HCT116 (cell line): Measurements from ENCODE around the gene KRT77. TPM values are rescaled to one million over a fixed set of nuclear protein-coding genes. Genes with fewer than 3 reads are reported as not detected.

Source experiments
- ATAC-seq: fragments of 200-7000 bp; cut with Tn5 transposase; 2 replicates; pipeline ENCODE4 v1.9.1; 2020; ENCODE audit warnings: mild to moderate bottlenecking, moderate library complexity
- BruUV-seq: library from RNA; stranded (reverse); fragments of 400-500 nt; replicated peaks from 2 replicates; lab custom pipeline; 2021; lab: Mats Ljungman, UMichigan
- CTCF ChIA-PET: fragments of 300-600 bp; sonication (Branson Sonifier 250); formaldehyde crosslinking; loops from one replicate; lab custom pipeline; 2021; ENCODE audit warnings: antibody characterized with exemption; lab: Charles Lee
- POLR2A ChIA-PET: fragments of 300-600, 350-600 bp; sonication (Branson Sonifier 250); formaldehyde crosslinking; loops from one replicate; lab custom pipeline; 2021; ENCODE audit warnings: antibody characterized with exemption; lab: Charles Lee
- RAD21 ChIA-PET, 2 experiments: fragments of 300-600 bp; sonication (Branson Sonifier 250); formaldehyde crosslinking; loops; one replicate each; lab custom pipeline; 2023; ENCODE audit warnings: low total read pairs in 2 of 2; ENCODE audit not compliant: uncharacterized antibody in 2 of 2, unreplicated experiment in 2 of 2, low non-redundant PET in 1 of 2; lab: Charles Lee
- DNase-seq: peaks from one replicate; pipeline ENCODE4 v3.0.0-alpha.2; 2010; ENCODE audit warnings: low read depth, low spot score
- H2AFZ ChIP-seq: fragments of 200-600 bp; shearing (Covaris generic), sonication (generic); 2 replicates; pipeline ENCODE4 v1.6.1; 2017; ENCODE audit warnings: low read depth, mixed run types, mixed read lengths, antibody characterized with exemption, low read length; ENCODE audit not compliant: poor library complexity, severe bottlenecking
- H3K27ac ChIP-seq: 2 replicates; pipeline ENCODE4 v1.5.1; 2012; ENCODE audit warnings: low read depth, low read length
- H3K27me3 ChIP-seq: fragments of 200-600 bp; sonication (generic); 2 replicates; pipeline ENCODE4 v1.6.1; 2016; ENCODE audit warnings: mixed run types, low read length, mixed read lengths; ENCODE audit not compliant: insufficient read depth
- H3K36me3 ChIP-seq, 2 experiments: fragments of 200-500 bp in 1 of 2; fragments of 200-600 bp in 1 of 2; sonication (Bioruptor generic) in 1 of 2; sonication (generic) in 1 of 2; 2 replicates each; pipeline versions ENCODE4 v1.5.1 to v1.6.1; 2014 to 2016; ENCODE audit warnings: low read length in 2 of 2, inconsistent platforms in 1 of 2, mixed read lengths in 1 of 2, mixed run types in 1 of 2; ENCODE audit not compliant: insufficient read depth in 2 of 2, control insufficient read depth in 1 of 2
- H3K4me1 ChIP-seq, 2 experiments: fragments of 200-600 bp in 1 of 2; sonication (generic) in 1 of 2; 2 replicates each; pipeline versions ENCODE4 v1.5.1 to v1.6.1; 2012 to 2017; ENCODE audit warnings: low read length in 2 of 2, inconsistent platforms in 1 of 2, mild to moderate bottlenecking in 1 of 2, mixed read lengths in 1 of 2, mixed run types in 1 of 2, moderate library complexity in 1 of 2; ENCODE audit not compliant: insufficient read depth in 2 of 2, control insufficient read depth in 1 of 2
- H3K4me2 ChIP-seq: fragments of 200-600 bp; sonication (generic); 2 replicates; pipeline ENCODE4 v1.6.1; 2017; ENCODE audit warnings: mixed run types, low read length, mixed read lengths
- H3K4me3 ChIP-seq, 2 experiments: fragments of 200-600 bp in 1 of 2; sonication (generic) in 1 of 2; replicated peaks in 1 of 2; 2 replicates each; pipeline ENCODE4 v1.5.1; 2011 to 2016; ENCODE audit warnings: low read length in 2 of 2, control low read depth in 1 of 2, low read depth in 1 of 2, mild to moderate bottlenecking in 1 of 2, mixed read lengths in 1 of 2, mixed run types in 1 of 2
- H3K79me2 ChIP-seq: fragments of 200-600 bp; sonication (generic); 2 replicates; pipeline ENCODE4 v1.6.1; 2017; ENCODE audit warnings: mild to moderate bottlenecking, mixed run types, low read length, moderate library complexity, mixed read lengths; ENCODE audit not compliant: insufficient read depth
- H3K9ac ChIP-seq: fragments of 200-600 bp; sonication (generic); 2 replicates; pipeline ENCODE4 v1.6.1; 2016; ENCODE audit warnings: low read length, mixed read lengths
- H3K9me2 ChIP-seq: fragments of 200-600 bp; sonication (generic), shearing (Covaris generic); 2 replicates; pipeline ENCODE4 v1.6.1; 2017; ENCODE audit warnings: mixed run types, mild to moderate bottlenecking, moderate library complexity; ENCODE audit not compliant: insufficient read depth
- H3K9me3 ChIP-seq, 2 experiments: fragments of 200-500 bp in 1 of 2; fragments of 200-600 bp in 1 of 2; sonication (Bioruptor generic) in 1 of 2; sonication (generic) in 1 of 2; 2 replicates each; pipeline ENCODE4 v1.6.1; 2014 to 2017; ENCODE audit warnings: low read length in 2 of 2, mixed read lengths in 2 of 2, inconsistent platforms in 1 of 2, low read depth in 1 of 2, mild to moderate bottlenecking in 1 of 2, mixed run types in 1 of 2, moderate library complexity in 1 of 2; ENCODE audit not compliant: control insufficient read depth in 1 of 2, insufficient read depth in 1 of 2
- H4K20me1 ChIP-seq: fragments of 200-600 bp; sonication (generic), shearing (Covaris generic); 2 replicates; pipeline ENCODE4 v1.6.1; 2017; ENCODE audit warnings: mixed run types, mild to moderate bottlenecking, moderate library complexity; ENCODE audit not compliant: insufficient read depth
- CBX3 ChIP-seq: IDR thresholded peaks from 2 replicates; pipeline ENCODE4 v1.6.1; 2012; ENCODE audit warnings: low read depth
- CTCF ChIP-seq, 3 experiments: fragments of 200-600 bp in 1 of 3; sonication (generic) in 1 of 3; IDR thresholded peaks in 2 of 3; conservative IDR thresholded peaks in 1 of 3; 2 replicates each; pipeline ENCODE4 v1.5.1; 2012 to 2017; ENCODE audit warnings: low read depth in 2 of 3, low read length in 2 of 3, antibody characterized with exemption in 1 of 3, borderline replicate concordance in 1 of 3, control low read depth in 1 of 3, mild to moderate bottlenecking in 1 of 3, mixed read lengths in 1 of 3, mixed run types in 1 of 3, moderate library complexity in 1 of 3; ENCODE audit not compliant: insufficient read depth in 1 of 3
- EGR1 ChIP-seq: IDR thresholded peaks from 2 replicates; pipeline ENCODE4 v1.6.1; 2012; ENCODE audit warnings: low read depth
- EZH2 ChIP-seq: fragments of 200-600 bp; sonication (generic); IDR thresholded peaks from 2 replicates; pipeline ENCODE4 v1.6.1; 2017; ENCODE audit warnings: antibody characterized with exemption, mixed run types
- EZH2phosphoT487 ChIP-seq: fragments of 200-600 bp; IDR thresholded peaks from 2 replicates; pipeline ENCODE4 v1.6.1; 2018; ENCODE audit warnings: antibody characterized with exemption, borderline replicate concordance
- FOSL1 ChIP-seq: IDR thresholded peaks from 2 replicates; pipeline ENCODE4 v1.6.1; 2012; ENCODE audit warnings: low read depth
- POLR2A ChIP-seq: IDR thresholded peaks from 2 replicates; pipeline ENCODE4 v1.7.0; 2011; ENCODE audit warnings: borderline replicate concordance; ENCODE audit not compliant: insufficient read depth, insufficient read length; ENCODE audit errors: extremely low read depth
- POLR2AphosphoS5 ChIP-seq: IDR thresholded peaks from 2 replicates; pipeline ENCODE4 v1.6.1; 2011; ENCODE audit warnings: mild to moderate bottlenecking, low read depth, low read length, moderate library complexity
- RAD21 ChIP-seq: IDR thresholded peaks from 2 replicates; pipeline ENCODE4 v1.6.1; 2012; ENCODE audit warnings: low read depth, mild to moderate bottlenecking
- SIN3A ChIP-seq: IDR thresholded peaks from 2 replicates; pipeline ENCODE4 v1.6.1; 2012; ENCODE audit warnings: low read depth
- YY1 ChIP-seq: IDR thresholded peaks from 2 replicates; pipeline ENCODE4 v1.6.1; 2011; ENCODE audit warnings: low read length, low read depth, moderate library complexity, mild to moderate bottlenecking; ENCODE audit not compliant: insufficient replicate concordance; ENCODE audit errors: extremely low read depth
- ZFX ChIP-seq: fragments of 450-650 bp; IDR thresholded peaks from 2 replicates; pipeline ENCODE4 v1.6.1; 2017
- ZNF274 ChIP-seq: fragments of 200-500 bp; sonication (Bioruptor generic); IDR thresholded peaks from 2 replicates; pipeline ENCODE4 v1.6.1; 2014; ENCODE audit warnings: mild to moderate bottlenecking, low read depth, low read length, inconsistent platforms
- intact Hi-C: fragments of 100-400 bp; cut with micrococcal nuclease; formaldehyde crosslinking; loops from 2 replicates; pipeline ENCODE4 v1.10.0; 2022
- total RNA-seq: library from RNA; stranded (reverse); gene quantifications from one replicate; pipeline ENCODE4 v1.2.1, GENCODE V29; 2021; ENCODE audit not compliant: unreplicated experiment
- TF ChIP-seq, protein P1 (sequence below): IDR thresholded peaks from 2 replicates; pipeline ENCODE4 v1.6.1; 2011; ENCODE audit warnings: mild to moderate bottlenecking, low read length, moderate library complexity; ENCODE audit not compliant: insufficient replicate concordance; ENCODE audit errors: extremely low read depth
- TF ChIP-seq, protein P2 (sequence below): IDR thresholded peaks from 2 replicates; pipeline ENCODE4 v1.6.1; 2012
- TF ChIP-seq, protein P3 (sequence below): IDR thresholded peaks from 2 replicates; pipeline ENCODE4 v1.6.1; 2012

Gene KRT77
- total RNA-seq, 1 experiment from 2014 or later = not detected

DNA sequence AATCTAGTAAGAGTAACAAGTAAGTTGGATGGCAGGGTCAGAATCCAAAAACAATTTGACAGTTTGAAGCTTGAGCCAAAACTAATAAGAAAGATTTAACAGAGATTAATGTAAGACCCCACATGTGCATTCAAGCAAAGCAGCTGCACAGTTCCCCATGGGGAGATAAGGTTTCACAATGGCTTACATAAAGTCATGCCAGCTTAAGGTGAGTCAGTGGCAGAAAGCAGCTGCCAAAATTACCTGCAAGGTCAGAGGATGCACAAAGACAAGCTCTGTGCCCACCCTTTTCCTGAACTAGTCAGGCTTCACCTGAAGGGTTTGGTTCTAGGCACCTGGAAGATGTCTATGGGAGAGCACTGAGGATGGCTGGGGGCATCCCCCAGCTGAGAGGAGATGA lies 36.6 kb upstream of the KRT77 start:
- no peaks in the 10 kb centered on the region for H3K36me3 ChIP-seq
- H4K20me1 ChIP-seq = no peaks in the 10 kb centered on the region
- DNase-seq = no peak
- H3K4me2 ChIP-seq = no peak overlapping the region
- H3K9ac ChIP-seq = no peak overlapping the region
- ChIA-PET RAD21 (no interaction called here), CTCF (no interaction called here), POLR2A (no interaction called here)
- TF ChIP-seq SIN3A (no peak), POLR2A (no peak), YY1 (no peak), EGR1 (no peak), EZH2 (no peak), CBX3 (no peak), EZH2phosphoT487 (no peak), FOSL1 (no peak), ZFX (no peak), ZNF274 (no peak), POLR2AphosphoS5 (no peak), CTCF (IDR thresholded peaks at IDR 0.05 in 2 of 3, conservative IDR thresholded peaks at IDR 0.05 in 1 of 3; ENCODE audit: borderline replicate concordance in 1 of 3, insufficient read depth in 1 of 3, low read depth in 2 of 3, low read length in 2 of 3) (no peak), RAD21 (no peak)
- TF ChIP-seq, protein P1, sequence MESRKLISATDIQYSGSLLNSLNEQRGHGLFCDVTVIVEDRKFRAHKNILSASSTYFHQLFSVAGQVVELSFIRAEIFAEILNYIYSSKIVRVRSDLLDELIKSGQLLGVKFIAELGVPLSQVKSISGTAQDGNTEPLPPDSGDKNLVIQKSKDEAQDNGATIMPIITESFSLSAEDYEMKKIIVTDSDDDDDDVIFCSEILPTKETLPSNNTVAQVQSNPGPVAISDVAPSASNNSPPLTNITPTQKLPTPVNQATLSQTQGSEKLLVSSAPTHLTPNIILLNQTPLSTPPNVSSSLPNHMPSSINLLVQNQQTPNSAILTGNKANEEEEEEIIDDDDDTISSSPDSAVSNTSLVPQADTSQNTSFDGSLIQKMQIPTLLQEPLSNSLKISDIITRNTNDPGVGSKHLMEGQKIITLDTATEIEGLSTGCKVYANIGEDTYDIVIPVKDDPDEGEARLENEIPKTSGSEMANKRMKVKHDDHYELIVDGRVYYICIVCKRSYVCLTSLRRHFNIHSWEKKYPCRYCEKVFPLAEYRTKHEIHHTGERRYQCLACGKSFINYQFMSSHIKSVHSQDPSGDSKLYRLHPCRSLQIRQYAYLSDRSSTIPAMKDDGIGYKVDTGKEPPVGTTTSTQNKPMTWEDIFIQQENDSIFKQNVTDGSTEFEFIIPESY = no peak
- TF ChIP-seq, protein P2, sequence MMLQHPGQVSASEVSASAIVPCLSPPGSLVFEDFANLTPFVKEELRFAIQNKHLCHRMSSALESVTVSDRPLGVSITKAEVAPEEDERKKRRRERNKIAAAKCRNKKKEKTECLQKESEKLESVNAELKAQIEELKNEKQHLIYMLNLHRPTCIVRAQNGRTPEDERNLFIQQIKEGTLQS = no peak
- TF ChIP-seq, protein P3, sequence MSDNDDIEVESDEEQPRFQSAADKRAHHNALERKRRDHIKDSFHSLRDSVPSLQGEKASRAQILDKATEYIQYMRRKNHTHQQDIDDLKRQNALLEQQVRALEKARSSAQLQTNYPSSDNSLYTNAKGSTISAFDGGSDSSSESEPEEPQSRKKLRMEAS = no peak
- intact Hi-C loops = no loop called here
- no peaks in the 10 kb centered on the region for H3K79me2 ChIP-seq
- H3K4me1 ChIP-seq = no peaks in the 10 kb centered on the region
- no peaks in the 10 kb centered on the region for H3K9me2 ChIP-seq
- H3K27me3 ChIP-seq = peaks cover 39% of the 10 kb centered on the region
- no peak overlapping the region for H2AFZ ChIP-seq
- ATAC-seq = no peak
- no TSS peak for BruUV-seq
- no peak overlapping the region for H3K27ac ChIP-seq
- no peak overlapping the region for H3K4me3 ChIP-seq
- no peaks in the 10 kb centered on the region for H3K9me3 ChIP-seq
